Colonic mucosa (tissue), 4 donors: Measurements from ENCODE around the gene TMEM154. TPM values are rescaled to one million over a fixed set of nuclear protein-coding genes. Genes with fewer than 3 reads are reported as not detected.

Experiments used
- DNase-seq: peaks from one replicate; pipeline ENCODE4 v3.0.0-alpha.2; 2020
- H3K27ac ChIP-seq: fragments of 200-600 bp; one replicate; pipeline ENCODE4 v1.8.0; 2021
- H3K27me3 ChIP-seq: fragments of 200-600 bp; one replicate; pipeline ENCODE4 v1.8.0; 2021
- H3K36me3 ChIP-seq: fragments of 200-600 bp; one replicate; pipeline ENCODE4 v1.8.0; 2021
- H3K4me1 ChIP-seq: fragments of 200-600 bp; one replicate; pipeline ENCODE4 v1.8.0; 2021; ENCODE audit warnings: mild to moderate bottlenecking
- H3K4me3 ChIP-seq: fragments of 200-600 bp; one replicate; pipeline ENCODE4 v1.8.0; 2021
- H3K9ac ChIP-seq, 2 donors: one replicate each; pipeline ENCODE4 v1.7.0; 2013; ENCODE audit warnings: control low read depth in 2 of 2, low read depth in 2 of 2, low read length in 2 of 2
- H3K9me3 ChIP-seq: fragments of 200-600 bp; one replicate; pipeline ENCODE4 v1.8.0; 2021
- intact Hi-C: fragments of 100-400 bp; cut with DNase I; formaldehyde crosslinking; loops from one replicate; pipeline ENCODE4 v1.14.1; 2022
- total RNA-seq, 2 donors: library from RNA; stranded (reverse); fragmentation: NEBNext Ultra II Directional in 1 of 2; extraction: Animal tissue kit (Norgen Biotek cat#: 25700) in 1 of 2; gene quantifications; one replicate each; pipeline ENCODE4 v1.2.1, GENCODE V29; 2021
- TF ChIP-seq, protein P1 (sequence below): fragments of 200-600 bp; IDR thresholded peaks from one replicate; pipeline ENCODE4 v1.8.0; 2022; ENCODE audit warnings: antibody characterized with exemption, mild to moderate bottlenecking
- donor health status: healthy.
- donor health status: DM: no; HTN: no; CAD: no.
- donor health status: DM: no; HTN: no; CAD: no.

Gene TMEM154
- total RNA-seq, 2 donors from 2014 or later: 1.5 to 3.5 TPM

DNA sequence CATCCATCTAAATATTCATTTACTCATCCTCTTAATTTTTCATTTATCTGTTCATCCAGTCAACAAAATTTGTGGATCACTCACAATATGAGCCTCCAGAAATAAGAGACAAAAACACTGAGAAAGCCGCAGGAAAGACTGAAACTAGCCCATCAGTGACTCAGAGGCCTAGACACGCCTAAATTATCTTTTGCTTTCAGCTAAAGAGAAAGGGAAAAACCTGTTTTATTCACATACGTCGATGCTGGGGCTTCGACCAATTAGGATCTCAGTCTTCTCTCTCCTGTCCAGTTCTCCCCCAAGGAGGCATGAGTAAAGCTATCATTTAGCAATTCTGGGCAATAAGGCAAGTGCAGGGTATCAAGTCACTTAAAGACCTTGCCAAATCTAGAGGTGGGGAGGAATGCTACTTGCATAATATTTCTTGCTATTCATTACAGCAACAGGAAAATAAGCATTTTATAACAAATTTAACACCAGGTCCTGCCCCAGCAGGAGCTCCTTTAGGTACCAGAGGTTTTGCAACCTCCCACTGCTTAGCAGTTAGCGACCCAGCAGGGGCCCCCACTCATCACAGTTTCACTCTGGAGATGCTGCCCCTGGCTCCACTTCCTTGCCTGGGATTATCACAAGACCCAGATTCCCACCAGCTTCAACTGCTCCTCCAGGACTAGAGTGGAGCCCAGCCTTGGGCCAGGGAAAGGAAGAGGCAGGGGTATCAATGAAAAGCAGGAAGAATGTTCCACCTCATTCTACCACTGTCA lies 30.1 kb upstream of the TMEM154 start:
- H3K36me3 ChIP-seq: no peaks in the 10 kb centered on the region
- H3K27me3 ChIP-seq: no peaks in the 10 kb centered on the region
- H3K4me3 ChIP-seq: no peak overlapping the region
- no peak for DNase-seq
- intact Hi-C loops: no loop called here
- H3K9me3 ChIP-seq: no peaks in the 10 kb centered on the region
- TF ChIP-seq, protein P1, sequence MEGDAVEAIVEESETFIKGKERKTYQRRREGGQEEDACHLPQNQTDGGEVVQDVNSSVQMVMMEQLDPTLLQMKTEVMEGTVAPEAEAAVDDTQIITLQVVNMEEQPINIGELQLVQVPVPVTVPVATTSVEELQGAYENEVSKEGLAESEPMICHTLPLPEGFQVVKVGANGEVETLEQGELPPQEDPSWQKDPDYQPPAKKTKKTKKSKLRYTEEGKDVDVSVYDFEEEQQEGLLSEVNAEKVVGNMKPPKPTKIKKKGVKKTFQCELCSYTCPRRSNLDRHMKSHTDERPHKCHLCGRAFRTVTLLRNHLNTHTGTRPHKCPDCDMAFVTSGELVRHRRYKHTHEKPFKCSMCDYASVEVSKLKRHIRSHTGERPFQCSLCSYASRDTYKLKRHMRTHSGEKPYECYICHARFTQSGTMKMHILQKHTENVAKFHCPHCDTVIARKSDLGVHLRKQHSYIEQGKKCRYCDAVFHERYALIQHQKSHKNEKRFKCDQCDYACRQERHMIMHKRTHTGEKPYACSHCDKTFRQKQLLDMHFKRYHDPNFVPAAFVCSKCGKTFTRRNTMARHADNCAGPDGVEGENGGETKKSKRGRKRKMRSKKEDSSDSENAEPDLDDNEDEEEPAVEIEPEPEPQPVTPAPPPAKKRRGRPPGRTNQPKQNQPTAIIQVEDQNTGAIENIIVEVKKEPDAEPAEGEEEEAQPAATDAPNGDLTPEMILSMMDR: no peak
- H3K27ac ChIP-seq: no peak overlapping the region
- no peak overlapping the region for H3K9ac ChIP-seq
- no peaks in the 10 kb centered on the region for H3K4me1 ChIP-seq

DNA sequence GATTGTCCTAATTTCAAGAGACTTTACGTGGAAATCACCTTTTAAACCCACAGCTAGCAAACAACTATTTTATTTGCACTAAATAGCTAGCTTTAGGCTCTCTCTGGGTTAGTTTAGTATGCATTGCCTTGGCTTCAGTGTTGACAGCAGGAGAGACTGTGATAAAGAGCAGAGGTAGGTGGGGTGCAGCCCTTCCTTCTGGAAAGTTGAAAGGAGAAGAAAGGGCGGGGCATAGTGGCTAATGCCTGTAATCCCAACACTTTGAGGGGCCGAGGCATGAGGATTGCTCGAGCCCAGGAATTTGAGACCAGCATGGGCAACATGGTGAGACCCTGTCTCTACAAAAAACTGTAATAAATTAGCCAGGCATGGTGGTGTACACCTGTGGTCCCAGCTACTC lies 29.0 kb upstream of the TMEM154 start:
- H3K4me3 ChIP-seq: no peak overlapping the region
- H3K4me1 ChIP-seq: no peaks in the 10 kb centered on the region
- intact Hi-C loops: no loop called here
- TF ChIP-seq, protein P1: no peak
- no peaks in the 10 kb centered on the region for H3K9me3 ChIP-seq
- H3K27me3 ChIP-seq: no peaks in the 10 kb centered on the region
- DNase-seq: no peak
- no peak overlapping the region for H3K9ac ChIP-seq
- H3K27ac ChIP-seq: no peak overlapping the region
- H3K36me3 ChIP-seq: no peaks in the 10 kb centered on the region

DNA sequence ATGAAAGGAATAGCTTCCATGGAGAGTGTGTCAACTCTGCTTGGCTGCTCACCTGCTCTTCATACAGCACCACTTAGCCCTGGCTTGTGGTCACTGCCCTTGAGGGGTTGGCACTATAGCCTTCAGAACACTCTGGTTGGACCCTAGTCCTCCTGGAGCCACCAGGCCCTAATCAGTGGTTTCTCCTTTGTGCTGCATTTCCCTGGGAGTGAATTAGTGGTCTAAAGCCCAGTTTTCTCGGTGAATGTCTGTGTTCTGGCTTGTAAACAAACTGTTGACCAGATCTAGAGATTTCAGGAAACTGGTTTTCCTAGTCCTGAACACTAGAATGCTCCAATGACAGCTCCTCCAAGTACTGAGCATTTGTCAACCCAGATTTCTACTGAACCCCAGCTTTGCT lies 28.6 kb upstream of the TMEM154 start:
- no peak overlapping the region for H3K9ac ChIP-seq
- TF ChIP-seq, protein P1: no peak
- no peak overlapping the region for H3K27ac ChIP-seq
- no peak overlapping the region for H3K4me3 ChIP-seq
- H3K9me3 ChIP-seq: no peaks in the 10 kb centered on the region
- H3K4me1 ChIP-seq: no peaks in the 10 kb centered on the region
- DNase-seq: no peak
- intact Hi-C loops: no loop called here
- no peaks in the 10 kb centered on the region for H3K36me3 ChIP-seq
- no peaks in the 10 kb centered on the region for H3K27me3 ChIP-seq

DNA sequence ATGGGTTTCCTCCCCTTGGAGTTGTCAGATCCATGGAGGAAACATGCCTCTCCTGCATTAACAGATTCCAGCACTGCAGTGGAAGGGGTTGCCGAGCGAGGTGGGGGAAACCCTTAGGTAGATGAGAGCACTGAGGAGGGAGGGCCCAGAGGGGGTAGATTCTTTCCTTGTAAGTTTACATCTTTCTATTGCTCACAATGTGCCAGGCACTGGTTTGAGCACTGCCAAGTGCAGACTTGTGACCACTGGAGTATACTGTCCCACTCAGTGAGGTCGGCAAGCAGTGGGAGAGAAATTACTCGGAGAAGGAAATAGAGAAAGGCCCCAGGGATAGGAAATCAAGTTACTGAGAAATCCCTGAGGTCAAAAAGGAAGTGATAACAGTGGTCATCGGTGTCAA lies 27.8 kb upstream of the TMEM154 start:
- Histone ChIP-seq H3K27me3 (no peaks in the 10 kb centered on the region), H3K27ac (no peak overlapping the region), H3K36me3 (no peaks in the 10 kb centered on the region), H3K9ac (no peak overlapping the region), H3K4me1 (no peaks in the 10 kb centered on the region), H3K9me3 (no peaks in the 10 kb centered on the region), H3K4me3 (no peak overlapping the region)
- DNase-seq: no peak
- TF ChIP-seq, protein P1: no peak
- intact Hi-C loops: no loop called here

DNA sequence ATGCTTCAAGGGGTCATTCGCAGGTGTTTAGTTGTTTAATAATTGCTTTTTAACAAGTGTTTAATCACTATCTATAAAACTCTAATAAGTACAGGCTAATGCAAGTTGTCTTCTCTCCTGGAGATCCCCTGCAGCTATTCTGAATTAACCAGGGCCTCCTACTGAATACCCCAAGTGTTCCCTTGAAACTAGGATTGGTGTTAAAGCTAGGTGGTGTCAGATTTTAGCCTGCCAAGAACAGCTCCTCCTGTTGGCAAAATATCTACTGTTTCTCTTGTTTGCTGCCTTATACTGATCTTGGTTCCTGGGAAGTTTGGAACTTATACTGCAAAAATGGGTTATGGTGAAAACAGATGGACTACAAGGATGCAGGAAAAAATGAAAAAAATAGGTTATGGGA lies 26.1 kb upstream of the TMEM154 start:
- intact Hi-C loops: no loop called here
- no peak overlapping the region for H3K27ac ChIP-seq
- H3K9me3 ChIP-seq: no peaks in the 10 kb centered on the region

More for the DNA sequence above, 26.1 kb upstream of the TMEM154 start:
- TF ChIP-seq, protein P1: no peak
- no peak overlapping the region for H3K9ac ChIP-seq
- DNase-seq: no peak
- H3K4me3 ChIP-seq: no peak overlapping the region
- no peaks in the 10 kb centered on the region for H3K4me1 ChIP-seq
- H3K27me3 ChIP-seq: no peaks in the 10 kb centered on the region
- H3K36me3 ChIP-seq: no peaks in the 10 kb centered on the region
